ENCODE results near the gene MS4A15.

MS4A15 gene

DNA sequence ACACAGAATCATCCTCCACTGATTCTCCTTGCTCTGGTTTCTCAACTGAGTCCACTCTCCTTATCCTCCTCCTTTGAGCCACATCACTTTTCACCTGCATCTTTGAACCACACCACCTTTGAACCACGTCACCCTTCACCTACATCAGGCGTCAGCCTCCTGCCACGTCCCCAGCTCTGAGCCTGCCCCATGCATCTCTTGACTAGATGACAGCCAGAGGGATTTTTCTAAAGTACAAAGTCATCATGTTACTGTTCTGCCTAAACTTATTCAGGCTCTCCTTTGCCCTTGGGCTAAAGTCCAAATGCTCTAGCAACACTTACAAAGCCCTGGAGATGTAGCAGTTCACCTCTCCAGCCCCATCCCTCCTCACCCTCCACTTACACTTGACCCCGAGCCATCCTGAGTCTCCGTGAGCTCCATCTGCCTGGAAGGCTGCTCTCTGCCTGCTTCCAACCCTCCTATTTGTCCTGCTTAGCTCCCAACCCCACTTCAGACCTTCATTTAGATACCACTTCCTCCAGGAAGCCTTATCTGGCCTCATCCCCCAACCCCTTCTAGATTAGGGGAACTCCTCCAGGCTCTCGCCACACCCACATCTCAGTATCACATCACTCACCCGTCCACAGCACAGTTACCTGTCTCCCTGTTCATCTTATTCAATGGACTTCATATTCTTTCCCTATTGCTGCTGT is 24.8 kb downstream of the MS4A15 start:
- H3K36me3 ChIP-seq (replicated peaks), result no peaks in the 10 kb centered on the region
- H3K4me3 ChIP-seq (ENCODE audit: low read depth, low read length), result no peak overlapping the region
- TF ChIP-seq CTCF (IDR thresholded peaks at IDR 0.05; ENCODE audit: low read depth, low read length, missing control alignments), result no peak
- in situ Hi-C loops (cut with HindIII; ENCODE audit: low pct_ligation_motif_present, low sequenced_read_pairs), result no loop called here
- no peaks in the 10 kb centered on the region for H3K27me3 ChIP-seq (replicated peaks)
- H3K27ac ChIP-seq, result no peak overlapping the region
- no peak for DNase-seq

GRCh38 chr11:60781981-60782316 is 25.3 kb downstream of the MS4A15 start:
- no peak for TF ChIP-seq CTCF (IDR thresholded peaks at IDR 0.05; ENCODE audit: low read depth, low read length, missing control alignments)

DNA sequence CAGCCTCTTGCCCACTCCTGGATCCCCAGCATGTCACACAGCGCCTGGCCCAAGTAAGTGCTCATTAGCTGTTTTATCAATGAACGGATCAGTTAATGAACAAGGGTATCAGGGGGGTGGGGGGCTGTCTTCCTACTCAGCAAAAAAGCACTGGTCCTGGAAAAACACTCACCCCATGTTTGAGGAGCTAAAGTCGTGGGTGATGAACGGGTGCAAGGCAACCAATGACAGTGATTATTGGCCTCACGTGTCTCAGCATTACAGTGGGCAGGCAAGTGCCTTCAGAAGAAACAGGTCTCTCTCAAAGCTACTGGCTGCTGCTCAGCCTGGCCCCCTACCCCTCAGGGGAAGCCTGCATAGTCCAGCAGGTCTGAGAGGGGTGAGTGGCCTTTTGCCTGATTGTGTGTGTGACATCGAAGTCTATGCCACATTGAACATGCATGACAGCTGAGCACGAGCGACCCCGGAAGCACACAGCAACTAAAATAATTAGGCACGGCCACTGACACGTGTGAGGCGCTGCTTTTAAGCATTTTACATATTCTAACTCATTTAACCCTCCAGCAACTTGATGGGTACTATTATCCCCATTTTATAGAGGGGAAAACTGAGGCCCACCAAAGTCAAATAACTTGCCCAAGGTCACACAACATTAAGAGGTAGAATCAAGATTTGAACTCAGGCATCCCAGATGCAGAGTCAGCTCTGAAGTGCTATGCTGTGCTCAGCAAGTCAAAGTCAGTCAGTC is 25.9 kb downstream of the MS4A15 start:
- no peak for TF ChIP-seq CTCF (IDR thresholded peaks at IDR 0.05; ENCODE audit: low read depth, low read length, missing control alignments)
- DNase-seq, result no peak
- Histone ChIP-seq H3K27me3 (replicated peaks) (no peaks in the 10 kb centered on the region), H3K4me3 (ENCODE audit: low read depth, low read length) (no peak overlapping the region), H3K27ac (no peak overlapping the region), H3K36me3 (replicated peaks) (no peaks in the 10 kb centered on the region)
- in situ Hi-C loops (cut with HindIII; ENCODE audit: low pct_ligation_motif_present, low sequenced_read_pairs), result no loop called here

More at GRCh38 chr11:60781981-60782316, 25.3 kb downstream of the MS4A15 start:
- Histone ChIP-seq H3K27me3 (replicated peaks) (no peaks in the 10 kb centered on the region), H3K27ac (no peak overlapping the region), H3K36me3 (replicated peaks) (no peaks in the 10 kb centered on the region), H3K4me3 (ENCODE audit: low read depth, low read length) (no peak overlapping the region)
- in situ Hi-C loops (cut with HindIII; ENCODE audit: low pct_ligation_motif_present, low sequenced_read_pairs), result no loop called here
- DNase-seq, result no peak

DNA sequence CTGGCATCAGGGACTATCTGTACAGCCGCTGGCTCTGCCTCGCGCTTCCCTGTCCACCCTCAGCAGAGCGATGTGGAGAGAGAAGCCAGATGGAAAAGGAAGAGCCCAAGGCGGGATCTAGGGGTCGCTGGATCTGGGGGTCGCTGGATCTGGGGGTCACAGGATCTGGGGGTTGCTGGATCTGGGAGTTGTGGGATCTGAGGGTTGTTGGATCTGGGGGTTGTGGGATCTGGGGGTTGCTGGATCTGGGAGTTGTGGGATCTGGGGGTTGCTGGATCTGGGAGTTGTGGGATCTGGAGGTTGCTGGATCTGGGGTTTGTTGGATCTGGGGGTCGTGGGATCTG is 26.4 kb downstream of the MS4A15 start:
- no peak for DNase-seq
- no peak overlapping the region for H3K4me3 ChIP-seq (ENCODE audit: low read depth, low read length)
- H3K27ac ChIP-seq, result no peak overlapping the region
- H3K36me3 ChIP-seq (replicated peaks), result no peaks in the 10 kb centered on the region
- no peak for TF ChIP-seq CTCF (IDR thresholded peaks at IDR 0.05; ENCODE audit: low read depth, low read length, missing control alignments)
- in situ Hi-C loops (cut with HindIII; ENCODE audit: low pct_ligation_motif_present, low sequenced_read_pairs), result no loop called here
- H3K27me3 ChIP-seq (replicated peaks), result no peaks in the 10 kb centered on the region

GRCh38 chr11:60783911-60784310 is 27.2 kb downstream of the MS4A15 start:
- Histone ChIP-seq H3K36me3 (replicated peaks) (no peaks in the 10 kb centered on the region), H3K27ac (no peak overlapping the region), H3K4me3 (ENCODE audit: low read depth, low read length) (no peak overlapping the region), H3K27me3 (replicated peaks) (no peaks in the 10 kb centered on the region)
- TF ChIP-seq CTCF (IDR thresholded peaks at IDR 0.05; ENCODE audit: low read depth, low read length, missing control alignments), result no peak
- no peak for DNase-seq
- in situ Hi-C loops (cut with HindIII; ENCODE audit: low pct_ligation_motif_present, low sequenced_read_pairs), result no loop called here

Data from brain microvascular endothelial cell (primary cell).